CD8-positive, alpha-beta memory T cell (primary cell): ENCODE measurements around the gene IRF2BP1. TPM values are rescaled to one million over a fixed set of nuclear protein-coding genes. Genes with fewer than 3 reads are reported as not detected.

ENCODE experiments used
- CTCF ChIA-PET: fragments of 350-600 bp; sonication (Branson Sonifier 250); formaldehyde crosslinking; loops from one replicate; lab custom pipeline; 2021; ENCODE audit warnings: antibody characterized with exemption; lab: Charles Lee
- POLR2A ChIA-PET: fragments of 350-600 bp; sonication (Branson Sonifier 250); formaldehyde crosslinking; loops from one replicate; lab custom pipeline; 2021; ENCODE audit warnings: antibody characterized with exemption; lab: Charles Lee
- DNase-seq, 5 donors: peaks; one replicate each; pipeline versions ENCODE4 v3.0.0 to v3.0.0-alpha.2; 2020 to 2022; ENCODE audit warnings: mixed read lengths in 1 of 5
- H3K27ac ChIP-seq: one replicate; pipeline ENCODE4 v1.7.0; 2013; ENCODE audit warnings: low read depth, mild to moderate bottlenecking, low read length, moderate library complexity
- H3K27me3 ChIP-seq: 2 replicates; pipeline ENCODE4 v1.7.0; 2013; ENCODE audit warnings: low read length, mild to moderate bottlenecking; ENCODE audit not compliant: insufficient read depth, poor library complexity, severe bottlenecking
- H3K36me3 ChIP-seq: 2 replicates; pipeline ENCODE4 v1.7.0; 2013; ENCODE audit warnings: mild to moderate bottlenecking, low read length, moderate library complexity; ENCODE audit not compliant: insufficient read depth
- H3K4me1 ChIP-seq: 2 replicates; pipeline ENCODE4 v1.7.0; 2013; ENCODE audit warnings: mild to moderate bottlenecking, low read length, moderate library complexity; ENCODE audit not compliant: insufficient read depth
- H3K4me3 ChIP-seq: 2 replicates; pipeline ENCODE4 v1.7.0; 2013; ENCODE audit warnings: mild to moderate bottlenecking, low read length
- H3K9me3 ChIP-seq: 2 replicates; pipeline ENCODE4 v1.7.0; 2013; ENCODE audit warnings: mild to moderate bottlenecking, low read length
- H3K27ac Mint-ChIP-seq, 8 donors: one replicate each; pipeline ENCODE4 v1.8.0; 2020 to 2021; ENCODE audit warnings: mixed read lengths in 8 of 8, mild to moderate bottlenecking in 6 of 8, inconsistent platforms in 3 of 8, moderate library complexity in 3 of 8
- H3K27me3 Mint-ChIP-seq, 2 donors: one replicate each; pipeline ENCODE4 v1.8.0; 2020 to 2021; ENCODE audit warnings: mixed read lengths in 2 of 2, mild to moderate bottlenecking in 1 of 2, moderate library complexity in 1 of 2
- H3K36me3 Mint-ChIP-seq, 3 donors: one replicate each; pipeline ENCODE4 v1.8.0; 2020 to 2021; ENCODE audit warnings: mixed read lengths in 3 of 3, inconsistent platforms in 1 of 3, mild to moderate bottlenecking in 1 of 3
- H3K4me1 Mint-ChIP-seq, 3 donors: one replicate each; pipeline ENCODE4 v1.8.0; 2020 to 2021; ENCODE audit warnings: mixed read lengths in 3 of 3, inconsistent platforms in 1 of 3, mild to moderate bottlenecking in 1 of 3
- H3K4me3 Mint-ChIP-seq, 7 donors: one replicate each; pipeline ENCODE4 v1.8.0; 2020 to 2021; ENCODE audit warnings: mixed read lengths in 7 of 7, mild to moderate bottlenecking in 6 of 7, moderate library complexity in 4 of 7, inconsistent platforms in 2 of 7
- H3K9me3 Mint-ChIP-seq, 5 donors: one replicate each; pipeline ENCODE4 v1.8.0; 2020 to 2022; ENCODE audit warnings: mixed read lengths in 5 of 5, mild to moderate bottlenecking in 3 of 5, moderate library complexity in 2 of 5, inconsistent platforms in 1 of 5
- polyA plus RNA-seq: library from polyadenylated mRNA; unstranded; fragments of 300-500 nt; fragmentation: Illumina TruSeq; gene quantifications from one replicate; pipeline ENCODE4 v1.2.3, GENCODE V29; 2021
- total RNA-seq, 2 experiments: library from RNA; stranded (reverse); gene quantifications; one replicate each; pipeline ENCODE4 v1.2.3, GENCODE V29; 2021

The IRF2BP1 gene
- total and polyA plus RNA-seq, 3 experiments from 2014 or later: 8.5 to 18.6 (median 17.9) TPM

DNA sequence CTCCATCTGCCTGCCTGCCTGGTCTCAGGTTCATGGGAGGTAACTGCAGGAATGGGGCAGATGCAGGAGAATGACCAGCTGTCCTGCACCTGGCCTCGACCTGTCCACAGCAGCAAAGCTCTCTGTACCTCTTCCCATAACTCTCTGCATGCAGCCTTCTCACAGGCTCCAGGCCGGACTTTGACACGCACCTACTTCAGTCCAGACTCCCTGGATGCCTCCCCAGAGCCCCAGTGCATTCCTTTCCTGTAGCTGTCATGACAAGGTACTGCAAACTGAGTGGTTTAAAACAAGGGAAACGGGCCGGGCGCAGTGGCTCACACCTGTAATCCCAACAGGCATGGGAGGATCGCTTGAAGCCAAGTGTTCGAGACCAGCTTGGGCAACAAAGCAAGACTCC is 25.4 kb upstream of the IRF2BP1 start:
- Mint-ChIP-seq H3K27ac (no peak overlapping the region), H3K4me3 (no peak overlapping the region), H3K27me3 (peaks cover 8 to 51% of the 10 kb centered on the region in 2 donors), H3K4me1 (no peaks in the 10 kb centered on the region), H3K9me3 (peaks cover 0 to 2% (median 0%) of the 10 kb centered on the region in 5 donors), H3K36me3 (peaks cover 0 to 3% (median 0%) of the 10 kb centered on the region in 3 donors)
- Histone ChIP-seq H3K9me3 (no peaks in the 10 kb centered on the region), H3K4me1 (no peaks in the 10 kb centered on the region), H3K27me3 (no peaks in the 10 kb centered on the region), H3K4me3 (no peak overlapping the region), H3K36me3 (no peaks in the 10 kb centered on the region), H3K27ac (no peak overlapping the region)
- no peak for DNase-seq
- ChIA-PET CTCF (no interaction called here), POLR2A (no interaction called here)

DNA sequence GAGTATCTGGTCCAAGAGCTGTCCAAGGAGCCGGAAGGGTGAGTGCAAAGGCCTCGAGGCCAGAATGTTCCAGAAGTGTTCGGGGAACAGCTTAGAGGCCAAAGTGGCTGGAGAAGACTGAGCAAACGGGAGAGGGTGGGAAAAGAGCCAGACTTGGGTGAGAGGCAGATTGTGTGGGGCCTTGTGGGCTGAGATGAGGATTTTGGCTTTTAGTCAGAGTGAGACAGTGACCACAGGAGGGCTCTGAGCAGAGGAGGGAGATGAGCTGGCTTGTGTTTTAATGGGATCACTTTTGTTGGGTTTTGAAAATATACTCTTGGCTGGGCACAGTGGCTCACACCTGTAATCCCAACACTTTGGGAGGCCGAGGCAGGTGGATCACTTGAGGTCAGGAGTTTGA is 23.0 kb upstream of the IRF2BP1 start:
- DNase-seq: no peak
- peaks cover 7 to 42% of the 10 kb centered on the region in 2 donors for H3K27me3 Mint-ChIP-seq
- H3K36me3 Mint-ChIP-seq: no peaks in the 10 kb centered on the region
- no peak overlapping the region for H3K27ac Mint-ChIP-seq
- Histone ChIP-seq H3K27ac (no peak overlapping the region), H3K36me3 (no peaks in the 10 kb centered on the region), H3K4me1 (no peaks in the 10 kb centered on the region), H3K27me3 (no peaks in the 10 kb centered on the region), H3K9me3 (no peaks in the 10 kb centered on the region), H3K4me3 (no peak overlapping the region)
- no peaks in the 10 kb centered on the region for H3K4me1 Mint-ChIP-seq
- ChIA-PET CTCF (no interaction called here), POLR2A (no interaction called here)
- H3K9me3 Mint-ChIP-seq: peaks cover 0 to 2% (median 0%) of the 10 kb centered on the region in 5 donors
- no peak overlapping the region for H3K4me3 Mint-ChIP-seq

GRCh38 chr19:45906221-45906620 is 20.3 kb upstream of the IRF2BP1 start:
- Mint-ChIP-seq H3K36me3 (peaks cover 0 to 8% (median 0%) of the 10 kb centered on the region in 3 donors), H3K27ac (no peak overlapping the region), H3K9me3 (peaks cover 0 to 2% (median 0%) of the 10 kb centered on the region in 5 donors), H3K4me3 (no peak overlapping the region), H3K27me3 (peaks cover 3 to 25% of the 10 kb centered on the region in 2 donors), H3K4me1 (peaks cover 6 to 11% (median 8%) of the 10 kb centered on the region in 3 donors)
- no peaks in the 10 kb centered on the region for H3K9me3 ChIP-seq
- no peak overlapping the region for H3K4me3 ChIP-seq
- no peaks in the 10 kb centered on the region for H3K36me3 ChIP-seq
- H3K4me1 ChIP-seq: peaks cover 8% of the 10 kb centered on the region
- no peak for DNase-seq
- CTCF ChIA-PET: no interaction called here
- H3K27ac ChIP-seq: no peak overlapping the region
- no peaks in the 10 kb centered on the region for H3K27me3 ChIP-seq
- POLR2A ChIA-PET: no interaction called here

GRCh38 chr19:45905011-45905410 is 19.1 kb upstream of the IRF2BP1 start:
- Histone ChIP-seq H3K36me3 (no peaks in the 10 kb centered on the region), H3K4me1 (peaks cover 16% of the 10 kb centered on the region), H3K27ac (no peak overlapping the region), H3K27me3 (no peaks in the 10 kb centered on the region), H3K4me3 (no peak overlapping the region), H3K9me3 (no peaks in the 10 kb centered on the region)
- H3K27me3 Mint-ChIP-seq: peaks cover under 1 to 16% of the 10 kb centered on the region in 2 donors
- no peak overlapping the region for H3K27ac Mint-ChIP-seq
- H3K4me1 Mint-ChIP-seq: peaks cover 16 to 22% (median 16%) of the 10 kb centered on the region in 3 donors
- CTCF ChIA-PET: no interaction called here
- DNase-seq: no peak
- peaks cover 0 to 14% (median 0%) of the 10 kb centered on the region in 3 donors for H3K36me3 Mint-ChIP-seq
- POLR2A ChIA-PET: interaction anchor here (0.7 kb wide), 1 partner anchor 188 kb away, joined by 3 read pairs; no protein-coding TSS in a partner anchor
- no peak overlapping the region for H3K4me3 Mint-ChIP-seq
- peaks cover 0 to under 1% (median 0%) of the 10 kb centered on the region in 5 donors for H3K9me3 Mint-ChIP-seq

GRCh38 chr19:45902651-45903625 is 17.0 kb upstream of the IRF2BP1 start:
- CTCF ChIA-PET: interaction anchor here (1.0 to 4.5 kb wide), 6 partner anchors 17 to 133 kb away, joined by 3 to 20 read pairs (median 10); partner anchors contain the start of genes FOXA3, IRF2BP1, SIX5 and SYMPK
- peak overlapping the region; percentile 68 for H3K27ac ChIP-seq
- no peaks in the 10 kb centered on the region for H3K27me3 ChIP-seq
- Mint-ChIP-seq H3K27me3 (peaks cover 0 to 5% of the 10 kb centered on the region in 2 donors), H3K9me3 (no peaks in the 10 kb centered on the region), H3K4me3 (peak overlapping the region; percentile 94 to 100 (median 97)), H3K4me1 (peaks cover 17 to 25% (median 19%) of the 10 kb centered on the region in 3 donors), H3K27ac (peak overlapping the region; percentile 82 to 96 (median 89)), H3K36me3 (peaks cover 0 to 28% (median 0%) of the 10 kb centered on the region in 3 donors)
- POLR2A ChIA-PET: interaction anchor here (0.6 to 3.6 kb wide), 8 partner anchors 13 to 786 kb away, joined by 3 to 19 read pairs (median 7); partner anchors contain the start of genes BLOC1S3, CCDC61, IRF2BP1 and SIX5
- peak overlapping the region; percentile 74 for H3K4me3 ChIP-seq
- peaks cover 16% of the 10 kb centered on the region for H3K4me1 ChIP-seq
- H3K36me3 ChIP-seq: no peaks in the 10 kb centered on the region
- peak; percentile 99 to 100 (median 99) for DNase-seq
- H3K9me3 ChIP-seq: no peaks in the 10 kb centered on the region

GRCh38 chr19:45901912-45902650 is 16.1 kb upstream of the IRF2BP1 start, which contains the start of gene MYPOP:
Gene MYPOP (minus strand): TSS chr19:45902613. CDS start chr19:45901773, 840 bp downstream.
- POLR2A ChIA-PET: interaction anchor here (1.0 to 3.6 kb wide), 5 partner anchors 16 to 724 kb away, joined by 5 to 19 read pairs (median 10); partner anchors contain the start of genes BLOC1S3, CCDC61, IRF2BP1 and SIX5
- H3K27ac Mint-ChIP-seq: peak within 1 kb of the TSS; percentile 85 to 98 (median 93)
- H3K27me3 Mint-ChIP-seq: peaks cover 0 to 5% of the 10 kb centered on the region in 2 donors
- peak within 1 kb of the TSS; percentile 74 for H3K4me3 ChIP-seq
- peaks cover 16% of the 10 kb centered on the region for H3K4me1 ChIP-seq
- no peaks in the 10 kb centered on the region for H3K36me3 ChIP-seq
- no peaks in the 10 kb centered on the region for H3K9me3 ChIP-seq
- no peaks in the 10 kb centered on the region for H3K27me3 ChIP-seq
- DNase-seq: peak in 2 of 5 donors; percentile 4 to 14
- peaks cover 0 to 28% (median 0%) of the 10 kb centered on the region in 3 donors for H3K36me3 Mint-ChIP-seq
- CTCF ChIA-PET: interaction anchor here (1.0 to 4.5 kb wide), 6 partner anchors 12 to 107 kb away, joined by 3 to 20 read pairs (median 8); partner anchors contain the start of genes FOXA3, IRF2BP1 and SYMPK
- peak within 1 kb of the TSS; percentile 68 for H3K27ac ChIP-seq
- H3K9me3 Mint-ChIP-seq: no peaks in the 10 kb centered on the region
- H3K4me3 Mint-ChIP-seq: peak within 1 kb of the TSS; percentile 94 to 100 (median 97)
- peaks cover 17 to 25% (median 19%) of the 10 kb centered on the region in 3 donors for H3K4me1 Mint-ChIP-seq

DNA sequence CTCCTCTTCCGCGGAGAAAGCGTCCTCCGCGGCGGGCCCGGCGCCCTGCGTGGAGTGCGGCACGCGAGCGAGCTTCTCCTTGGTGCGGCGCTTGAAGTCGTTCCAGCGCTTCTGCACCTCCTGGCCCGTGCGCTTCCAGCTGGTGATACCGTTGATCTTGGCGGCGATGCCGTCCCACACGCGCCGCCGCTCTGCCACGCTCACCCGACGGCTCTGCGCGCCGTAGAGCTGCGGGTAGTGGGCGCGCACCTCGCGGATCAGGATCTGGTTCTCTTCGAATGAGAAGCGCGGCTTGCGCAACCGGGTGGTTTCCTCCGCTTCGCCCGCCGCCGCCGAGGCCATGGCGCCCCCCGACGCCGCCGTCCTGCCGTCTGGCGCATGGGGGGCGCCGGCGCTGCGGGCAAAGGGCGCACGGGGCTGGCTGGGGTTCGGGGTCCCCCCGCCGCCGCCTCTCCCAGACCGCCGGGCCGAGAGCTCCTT is 15.5 kb upstream of the IRF2BP1 start:
- Mint-ChIP-seq H3K9me3 (no peaks in the 10 kb centered on the region), H3K4me3 (peak overlapping the region in 6 of 7 donors; percentile 45 to 100 (median 70)), H3K27ac (peak overlapping the region in 1 of 8 donors; percentile 96), H3K4me1 (peaks cover 17 to 25% (median 19%) of the 10 kb centered on the region in 3 donors), H3K36me3 (peaks cover 0 to 31% (median 0%) of the 10 kb centered on the region in 3 donors), H3K27me3 (peaks cover 0 to 2% of the 10 kb centered on the region in 2 donors)
- no peaks in the 10 kb centered on the region for H3K36me3 ChIP-seq
- H3K4me3 ChIP-seq: no peak overlapping the region
- CTCF ChIA-PET: interaction anchor here (1.4 to 4.5 kb wide), 4 partner anchors 11 to 38 kb away, joined by 3 to 20 read pairs (median 15); partner anchors contain the start of genes FOXA3, IRF2BP1 and SYMPK
- H3K4me1 ChIP-seq: peaks cover 16% of the 10 kb centered on the region
- H3K27ac ChIP-seq: no peak overlapping the region
- POLR2A ChIA-PET: interaction anchor here (1.9 to 3.6 kb wide), 3 partner anchors 15 to 94 kb away, joined by 10 to 19 read pairs (median 11); partner anchors contain the start of genes CCDC61, IRF2BP1 and SYMPK
- no peaks in the 10 kb centered on the region for H3K9me3 ChIP-seq
- DNase-seq: peak in 4 of 5 donors; percentile 13 to 53 (median 38)
- no peaks in the 10 kb centered on the region for H3K27me3 ChIP-seq
